OCI-LY1 (cell line): ENCODE measurements around the gene RARG.
A peak's percentile ranks its signal among the peaks of the same experiment; 100 is the strongest.

Experiments
- H2AFZ ChIP-seq: fragments of 200-600 bp; sonication (generic), shearing (Covaris generic); 2 replicates; pipeline ENCODE4 v1.6.0; 2014; ENCODE audit warnings: antibody characterized with exemption, mild to moderate bottlenecking, low read length
- H3F3A ChIP-seq: fragments of 200-600 bp; sonication (generic), shearing (Covaris generic); 2 replicates; pipeline ENCODE4 v1.6.0; 2014; ENCODE audit warnings: mild to moderate bottlenecking, antibody characterized with exemption, low read length, moderate library complexity; ENCODE audit not compliant: insufficient read depth
- H3K27ac ChIP-seq: fragments of 200-600 bp; sonication (generic); 2 replicates; pipeline ENCODE4 v1.5.1; 2014; ENCODE audit warnings: low read length, mixed run types, mild to moderate bottlenecking, low read depth; ENCODE audit not compliant: poor library complexity, severe bottlenecking
- H3K27me3 ChIP-seq: fragments of 200-600 bp; sonication (generic); 2 replicates; pipeline ENCODE4 v1.6.0; 2014; ENCODE audit warnings: antibody characterized with exemption, mild to moderate bottlenecking, low read length, moderate library complexity; ENCODE audit not compliant: insufficient read depth
- H3K36me3 ChIP-seq: fragments of 200-600 bp; sonication (generic); 2 replicates; pipeline ENCODE4 v1.6.1; 2014; ENCODE audit warnings: mild to moderate bottlenecking, antibody characterized with exemption, low read length, moderate library complexity, mixed read lengths; ENCODE audit not compliant: insufficient read depth
- H3K4me1 ChIP-seq: fragments of 200-600 bp; sonication (generic); 2 replicates; pipeline ENCODE4 v1.5.1; 2014; ENCODE audit warnings: mild to moderate bottlenecking, low read length, moderate library complexity; ENCODE audit not compliant: insufficient read depth, severe bottlenecking
- H3K4me2 ChIP-seq: fragments of 200-600 bp; sonication (generic), shearing (Covaris generic); 2 replicates; pipeline ENCODE4 v1.6.1; 2014; ENCODE audit warnings: low read length
- H3K4me3 ChIP-seq: fragments of 200-600 bp; sonication (generic); 2 replicates; pipeline ENCODE4 v1.5.1; 2014; ENCODE audit warnings: low read length, low read depth, mild to moderate bottlenecking, mixed read lengths; ENCODE audit not compliant: poor library complexity, severe bottlenecking
- H3K79me2 ChIP-seq: fragments of 200-600 bp; shearing (Covaris generic); 2 replicates; pipeline ENCODE4 v1.6.1; 2016; ENCODE audit warnings: mixed run types, low read length, mixed read lengths; ENCODE audit not compliant: insufficient read depth
- H3K9ac ChIP-seq: fragments of 200-600 bp; sonication (generic), shearing (Covaris generic); 2 replicates; pipeline ENCODE4 v1.6.1; 2014; ENCODE audit warnings: mild to moderate bottlenecking, low read length, mixed read lengths
- H3K9me2 ChIP-seq: fragments of 200-600 bp; sonication (generic), shearing (Covaris generic); 2 replicates; pipeline ENCODE4 v1.6.1; 2014; ENCODE audit warnings: low read depth, mild to moderate bottlenecking, low read length, mixed read lengths
- H3K9me3 ChIP-seq: fragments of 200-600 bp; shearing (Covaris generic); 2 replicates; pipeline ENCODE4 v1.6.1; 2014; ENCODE audit warnings: low read length, mixed read lengths
- H4K20me1 ChIP-seq: fragments of 200-600 bp; sonication (generic), shearing (Covaris generic); 2 replicates; pipeline ENCODE4 v1.6.0; 2016; ENCODE audit warnings: mild to moderate bottlenecking, low read length; ENCODE audit not compliant: insufficient read depth
- CTCF ChIP-seq: fragments of 200-600 bp; sonication (generic), shearing (Covaris generic); IDR thresholded peaks from 2 replicates; pipeline ENCODE4 v1.5.1; 2017; ENCODE audit warnings: mild to moderate bottlenecking, antibody characterized with exemption, low read length, moderate library complexity, mixed read lengths
- EZH2 ChIP-seq: fragments of 200-600 bp; sonication (generic), shearing (Covaris generic); IDR thresholded peaks from 2 replicates; pipeline ENCODE4 v1.8.0; 2017; ENCODE audit warnings: borderline replicate concordance, mixed run types, mild to moderate bottlenecking, antibody characterized with exemption, low read length, moderate library complexity, mixed read lengths

RARG gene

GRCh38 chr12:53221203-53222080 lies 10.6 kb downstream of the RARG start:
- Histone ChIP-seq H3K9ac (peak overlapping the region; percentile 69), H3K9me2 (no peaks in the 10 kb centered on the region), H2AFZ (peak overlapping the region; percentile 29; the same call in 1 of the 2 replicates), H3K4me3 (peak overlapping the region; percentile 69), H3K27me3 (peaks cover 3% of the 10 kb centered on the region; the same call in 1 of the 2 replicates), H4K20me1 (no peaks in the 10 kb centered on the region), H3K4me1 (peaks cover 22% of the 10 kb centered on the region), H3K9me3 (no peaks in the 10 kb centered on the region), H3K4me2 (peak overlapping the region; percentile 95), H3K27ac (peak overlapping the region; percentile 67), H3K36me3 (no peaks in the 10 kb centered on the region), H3F3A (no peaks in the 10 kb centered on the region), H3K79me2 (no peaks in the 10 kb centered on the region)
- no peak for TF ChIP-seq EZH2
- peak; percentile 52 for TF ChIP-seq CTCF

GRCh38 chr12:53220694-53221202 lies 11.3 kb downstream of the RARG start:
- Histone ChIP-seq H4K20me1 (no peaks in the 10 kb centered on the region), H3K4me2 (peak overlapping the region; percentile 95), H3K9me3 (no peaks in the 10 kb centered on the region), H3K4me3 (peak overlapping the region; percentile 69), H3K36me3 (no peaks in the 10 kb centered on the region), H3K9ac (peak overlapping the region; percentile 69), H3K4me1 (peaks cover 22% of the 10 kb centered on the region), H3K27me3 (peaks cover 3% of the 10 kb centered on the region; the same call in 1 of the 2 replicates), H3K27ac (peak overlapping the region; percentile 67), H3K9me2 (no peaks in the 10 kb centered on the region), H3K79me2 (no peaks in the 10 kb centered on the region), H3F3A (no peaks in the 10 kb centered on the region), H2AFZ (no peak overlapping the region; the same call in 1 of the 2 replicates)
- TF ChIP-seq CTCF (no peak), EZH2 (no peak)

GRCh38 chr12:53219956-53220693 lies 11.9 kb downstream of the RARG start:
- Histone ChIP-seq H3K4me1 (peaks cover 22% of the 10 kb centered on the region), H3K36me3 (no peaks in the 10 kb centered on the region), H2AFZ (no peak overlapping the region), H3K79me2 (no peaks in the 10 kb centered on the region), H3K27ac (no peak overlapping the region), H3K9me2 (no peaks in the 10 kb centered on the region), H3F3A (no peaks in the 10 kb centered on the region), H4K20me1 (no peaks in the 10 kb centered on the region), H3K4me2 (peak overlapping the region; percentile 95), H3K4me3 (peak overlapping the region; percentile 69), H3K27me3 (peaks cover 3% of the 10 kb centered on the region; the same call in 1 of the 2 replicates), H3K9me3 (no peaks in the 10 kb centered on the region), H3K9ac (peak overlapping the region; percentile 62)
- TF ChIP-seq CTCF: no peak
- no peak for TF ChIP-seq EZH2
